A549 (cell line): Measurements from ENCODE around the gene CAMTA1.

Experiments
- CTCF ChIP-seq: fragments of >200 bp; sonication (Bioruptor Twin); formaldehyde crosslinking; IDR thresholded peaks from 3 replicates; pipeline ENCODE4 v1.5.1; 2016
- JUN ChIP-seq, 2 experiments: fragments of >200 bp; sonication (Bioruptor Twin); formaldehyde crosslinking; IDR thresholded peaks; 2 replicates in 1 of 2; 3 replicates in 1 of 2; pipeline ENCODE4 v1.6.1; 2016 to 2017
- MAX ChIP-seq: IDR thresholded peaks from 2 replicates; pipeline ENCODE4 v1.6.1; 2012
- RARB ChIP-seq: fragments of 250-450 bp; sonication (Bioruptor Pico); IDR thresholded peaks from 2 replicates; pipeline ENCODE4 v1.8.0; 2021; ENCODE audit warnings: mild to moderate bottlenecking, moderate library complexity
- REST ChIP-seq: fragments of 200-600 bp; sonication (generic); IDR thresholded peaks from 2 replicates; pipeline ENCODE4 v1.6.1; 2016; ENCODE audit warnings: antibody characterized with exemption, mild to moderate bottlenecking, moderate library complexity
- RNF2 ChIP-seq: fragments of 200-600 bp; sonication (generic); IDR thresholded peaks from 2 replicates; pipeline ENCODE4 v1.6.1; 2016; ENCODE audit warnings: low read depth, mild to moderate bottlenecking, antibody characterized with exemption, moderate library complexity, borderline replicate concordance

- TF ChIP-seq JUN (IDR thresholded peaks at IDR 0.05) (no peak), RARB (CRISPR knock-in tag) (no peak), RNF2 (no peak), CTCF (no peak), REST (no peak), MAX (no peak)
Observed at GRCh38 chr1:7535934-7536878, 751.0 kb downstream of the CAMTA1 start.
